ENCODE data around the gene COG7.

Gene COG7

GRCh38 chr16:23408242-23408822 lies 44.7 kb downstream of the COG7 start:
- Histone ChIP-seq H3K79me2 (ENCODE audit: control insufficient read depth, low read length) (no peaks in the 10 kb centered on the region), H3K9me2 (replicated peaks; ENCODE audit: control insufficient read depth, low read length) (no peaks in the 10 kb centered on the region), H3K27ac (ENCODE audit: low read depth, low read length) (no peak overlapping the region), H3K9me3 (ENCODE audit: control insufficient read depth, insufficient read depth, low read length) (no peaks in the 10 kb centered on the region), H3K27me3 (ENCODE audit: control insufficient read depth, low read length) (no peaks in the 10 kb centered on the region), H4K20me1 (ENCODE audit: control insufficient read depth, insufficient read depth, low read depth, low read length) (no peaks in the 10 kb centered on the region), H3K4me1 (ENCODE audit: control insufficient read depth, low read length) (no peaks in the 10 kb centered on the region), H3K4me2 (ENCODE audit: low read length) (no peak overlapping the region), H3F3A (ENCODE audit: control insufficient read depth, insufficient read depth) (no peaks in the 10 kb centered on the region), H3K36me3 (ENCODE audit: control insufficient read depth, low read length) (peaks cover 7% of the 10 kb centered on the region; the same call in 1 of the 2 replicates), H3K4me3 (ENCODE audit: low read length) (no peak overlapping the region)
- TF ChIP-seq CTCF (IDR thresholded peaks at IDR 0.05; ENCODE audit: low read depth, low read length, poor library complexity, severe bottlenecking) = no peak
- no peak for TF ChIP-seq EZH2phosphoT487 (IDR thresholded peaks at IDR 0.05; ENCODE audit: borderline replicate concordance, low read length)

- Histone ChIP-seq H3F3A (ENCODE audit: control insufficient read depth, insufficient read depth) (no peaks in the 10 kb centered on the region), H3K4me2 (ENCODE audit: low read length) (no peak overlapping the region), H3K4me3 (ENCODE audit: low read length) (no peak overlapping the region), H3K79me2 (ENCODE audit: control insufficient read depth, low read length) (no peaks in the 10 kb centered on the region), H3K27me3 (ENCODE audit: control insufficient read depth, low read length) (no peaks in the 10 kb centered on the region), H3K27ac (ENCODE audit: low read depth, low read length) (no peak overlapping the region), H3K9me2 (replicated peaks; ENCODE audit: control insufficient read depth, low read length) (no peaks in the 10 kb centered on the region), H3K36me3 (ENCODE audit: control insufficient read depth, low read length) (peaks cover 7% of the 10 kb centered on the region; the same call in 1 of the 2 replicates), H4K20me1 (ENCODE audit: control insufficient read depth, insufficient read depth, low read depth, low read length) (no peaks in the 10 kb centered on the region), H3K4me1 (ENCODE audit: control insufficient read depth, low read length) (no peaks in the 10 kb centered on the region), H3K9me3 (ENCODE audit: control insufficient read depth, insufficient read depth, low read length) (no peaks in the 10 kb centered on the region)
- TF ChIP-seq CTCF (IDR thresholded peaks at IDR 0.05; ENCODE audit: low read depth, low read length, poor library complexity, severe bottlenecking) = no peak
Observed at GRCh38 chr16:23407436-23408127, 45.4 kb downstream of the COG7 start.

GRCh38 chr16:23406546-23407240 lies 46.3 kb downstream of the COG7 start:
- Histone ChIP-seq H3K36me3 (ENCODE audit: control insufficient read depth, low read length) (peaks cover 4% of the 10 kb centered on the region; the same call in 1 of the 2 replicates), H4K20me1 (ENCODE audit: control insufficient read depth, insufficient read depth, low read depth, low read length) (no peaks in the 10 kb centered on the region)

More at GRCh38 chr16:23406546-23407240, 46.3 kb downstream of the COG7 start:
- no peaks in the 10 kb centered on the region for H3K9me2 ChIP-seq (replicated peaks; ENCODE audit: control insufficient read depth, low read length)
- no peaks in the 10 kb centered on the region for H3K4me1 ChIP-seq (ENCODE audit: control insufficient read depth, low read length)
- no peaks in the 10 kb centered on the region for H3K27me3 ChIP-seq (ENCODE audit: control insufficient read depth, low read length)
- no peaks in the 10 kb centered on the region for H3K9me3 ChIP-seq (ENCODE audit: control insufficient read depth, insufficient read depth, low read length)
- H3F3A ChIP-seq (ENCODE audit: control insufficient read depth, insufficient read depth) = no peaks in the 10 kb centered on the region
- H3K27ac ChIP-seq (ENCODE audit: low read depth, low read length) = no peak overlapping the region
- H3K4me3 ChIP-seq (ENCODE audit: low read length) = no peak overlapping the region
- no peak for TF ChIP-seq EZH2phosphoT487 (IDR thresholded peaks at IDR 0.05; ENCODE audit: borderline replicate concordance, low read length)
- TF ChIP-seq CTCF (IDR thresholded peaks at IDR 0.05; ENCODE audit: low read depth, low read length, poor library complexity, severe bottlenecking) = no peak
- no peak overlapping the region for H3K4me2 ChIP-seq (ENCODE audit: low read length)
- H3K79me2 ChIP-seq (ENCODE audit: control insufficient read depth, low read length) = no peaks in the 10 kb centered on the region

Measured in DOHH2 (cell line).